HG03558 (cell line): ENCODE results near the gene TENM4.

ENCODE experiments used
- ATAC-seq: cut with Tn5 transposase; IDR thresholded peaks from one replicate; pipeline ENCODE4 v1.9.1; 2021; ENCODE audit warnings: moderate number of reproducible peaks; ENCODE audit not compliant: unreplicated experiment; ENCODE audit errors: extremely low read depth

Gene TENM4

GRCh38 chr11:79101656-79102055 is 339.2 kb downstream of the TENM4 start:
- no peak for ATAC-seq

- no peak for ATAC-seq
Observed at GRCh38 chr11:79100093-79100910, 340.5 kb downstream of the TENM4 start.

GRCh38 chr11:79098146-79098545 is 342.7 kb downstream of the TENM4 start:
- ATAC-seq, result no peak

- no peak for ATAC-seq
Observed at GRCh38 chr11:79097246-79097875, 343.5 kb downstream of the TENM4 start.

GRCh38 chr11:79095424-79095823 is 345.4 kb downstream of the TENM4 start:
- ATAC-seq, result no peak

- ATAC-seq, result no peak
Observed at GRCh38 chr11:79094616-79095015, 346.2 kb downstream of the TENM4 start.

GRCh38 chr11:79092791-79093353 is 348.0 kb downstream of the TENM4 start:
- no peak for ATAC-seq

GRCh38 chr11:79090191-79090705 is 350.6 kb downstream of the TENM4 start:
- ATAC-seq, result no peak

GRCh38 chr11:79089601-79090000 is 351.2 kb downstream of the TENM4 start:
- ATAC-seq, result no peak

- ATAC-seq, result no peak
Observed at GRCh38 chr11:79088967-79089366, 351.9 kb downstream of the TENM4 start.

GRCh38 chr11:79087961-79088318 is 352.9 kb downstream of the TENM4 start:
- ATAC-seq, result no peak

GRCh38 chr11:79087238-79087960 is 353.4 kb downstream of the TENM4 start:
- ATAC-seq, result no peak

GRCh38 chr11:79086056-79086455 is 354.8 kb downstream of the TENM4 start:
- no peak for ATAC-seq

- ATAC-seq, result no peak
Observed at GRCh38 chr11:79084382-79084781, 356.4 kb downstream of the TENM4 start.

GRCh38 chr11:79083352-79083751 is 357.5 kb downstream of the TENM4 start:
- ATAC-seq, result no peak

GRCh38 chr11:79082907-79083306 is 357.9 kb downstream of the TENM4 start:
- ATAC-seq, result no peak

- ATAC-seq, result no peak
Observed at GRCh38 chr11:79082280-79082679, 358.6 kb downstream of the TENM4 start.

- ATAC-seq, result no peak
Observed at GRCh38 chr11:79081471-79082031, 359.3 kb downstream of the TENM4 start.

GRCh38 chr11:79080551-79080950 is 360.3 kb downstream of the TENM4 start:
- ATAC-seq, result no peak

GRCh38 chr11:79078999-79079398 is 361.8 kb downstream of the TENM4 start:
- no peak for ATAC-seq
